WERI-Rb-1 (cell line): Measurements from ENCODE around the gene CLTA.

Experiments used
- DNase-seq: peaks from one replicate; pipeline ENCODE4 v3.0.0-alpha.2; 2020
- H3K27ac ChIP-seq: fragments of 250-450 bp; sonication (Bioruptor Pico); 2 replicates; pipeline ENCODE4 v1.5.1; 2020; ENCODE audit warnings: mild to moderate bottlenecking, moderate library complexity
- H3K27me3 ChIP-seq: fragments of 250-450 bp; sonication (Bioruptor Pico); 2 replicates; pipeline ENCODE4 v1.5.1; 2021; ENCODE audit warnings: mild to moderate bottlenecking, low read depth, moderate library complexity; ENCODE audit not compliant: insufficient read depth, severe bottlenecking
- H3K36me3 ChIP-seq: fragments of 250-450 bp; sonication (Bioruptor Pico); 2 replicates; pipeline ENCODE4 v1.5.1; 2020; ENCODE audit warnings: mild to moderate bottlenecking, moderate library complexity
- H3K4me3 ChIP-seq: 2 replicates; pipeline ENCODE4 v1.5.1; 2011; ENCODE audit warnings: low read depth, mild to moderate bottlenecking, control low read depth, low read length
- H3K9me3 ChIP-seq: fragments of 250-450 bp; sonication (Bioruptor Pico); 2 replicates; pipeline ENCODE4 v1.5.1; 2021; ENCODE audit warnings: mild to moderate bottlenecking, moderate library complexity; ENCODE audit not compliant: severe bottlenecking
- CTCF ChIP-seq: IDR thresholded peaks from 2 replicates; pipeline ENCODE4 v1.5.1; 2011; ENCODE audit warnings: low read depth, mild to moderate bottlenecking, control low read depth, inconsistent platforms, low read length

The CLTA gene

GRCh38 chr9:36166168-36166927 is 24.4 kb upstream of the CLTA start:
- peak overlapping the region; percentile 25 for H3K4me3 ChIP-seq
- peak; percentile 67 for DNase-seq
- no peak overlapping the region for H3K27ac ChIP-seq
- H3K9me3 ChIP-seq, result no peaks in the 10 kb centered on the region
- H3K27me3 ChIP-seq, result no peaks in the 10 kb centered on the region
- peak; percentile 88 for TF ChIP-seq CTCF
- no peaks in the 10 kb centered on the region for H3K36me3 ChIP-seq

- DNase-seq, result no peak
- Histone ChIP-seq H3K9me3 (no peaks in the 10 kb centered on the region), H3K4me3 (no peak within 1 kb of the TSS), H3K27me3 (no peaks in the 10 kb centered on the region), H3K36me3 (no peaks in the 10 kb centered on the region), H3K27ac (no peak within 1 kb of the TSS)
- TF ChIP-seq CTCF, result no peak
Observed at GRCh38 chr9:36169166-36169565, 21.6 kb upstream of the CLTA start, which contains the start of gene CCIN. TSS of gene CCIN (plus strand) at chr9:36169388. CDS start at chr9:36169503, 115 bp downstream.

- H3K27me3 ChIP-seq, result no peaks in the 10 kb centered on the region
- no peak overlapping the region for H3K4me3 ChIP-seq
- H3K27ac ChIP-seq, result no peak overlapping the region
- H3K36me3 ChIP-seq, result no peaks in the 10 kb centered on the region
- TF ChIP-seq CTCF, result no peak
- H3K9me3 ChIP-seq, result no peaks in the 10 kb centered on the region
- no peak for DNase-seq
Observed at GRCh38 chr9:36169708-36170107, 21.0 kb upstream of the CLTA start.

- Histone ChIP-seq H3K4me3 (no peak overlapping the region), H3K36me3 (no peaks in the 10 kb centered on the region), H3K9me3 (no peaks in the 10 kb centered on the region), H3K27me3 (no peaks in the 10 kb centered on the region), H3K27ac (no peak overlapping the region)
- TF ChIP-seq CTCF, result no peak
- no peak for DNase-seq
Observed at GRCh38 chr9:36170531-36170930, 20.2 kb upstream of the CLTA start.

- H3K9me3 ChIP-seq, result no peaks in the 10 kb centered on the region
- H3K27me3 ChIP-seq, result no peaks in the 10 kb centered on the region
- no peak overlapping the region for H3K27ac ChIP-seq
- no peaks in the 10 kb centered on the region for H3K36me3 ChIP-seq
- H3K4me3 ChIP-seq, result no peak overlapping the region
- no peak for DNase-seq
- TF ChIP-seq CTCF, result no peak
Observed at GRCh38 chr9:36173861-36174260, 16.9 kb upstream of the CLTA start.

GRCh38 chr9:36174271-36174670 is 16.4 kb upstream of the CLTA start:
- no peak overlapping the region for H3K27ac ChIP-seq
- H3K27me3 ChIP-seq, result no peaks in the 10 kb centered on the region
- no peaks in the 10 kb centered on the region for H3K9me3 ChIP-seq
- DNase-seq, result no peak
- H3K36me3 ChIP-seq, result no peaks in the 10 kb centered on the region
- no peak overlapping the region for H3K4me3 ChIP-seq
- TF ChIP-seq CTCF, result no peak
